ENCODE results near the gene CELF3.
"Not testable (repeated sequence)": the region's sequence is repeated elsewhere in the genome, so short reads cannot be mapped to it uniquely, and the experiment has no call there.

CELF3 gene

DNA sequence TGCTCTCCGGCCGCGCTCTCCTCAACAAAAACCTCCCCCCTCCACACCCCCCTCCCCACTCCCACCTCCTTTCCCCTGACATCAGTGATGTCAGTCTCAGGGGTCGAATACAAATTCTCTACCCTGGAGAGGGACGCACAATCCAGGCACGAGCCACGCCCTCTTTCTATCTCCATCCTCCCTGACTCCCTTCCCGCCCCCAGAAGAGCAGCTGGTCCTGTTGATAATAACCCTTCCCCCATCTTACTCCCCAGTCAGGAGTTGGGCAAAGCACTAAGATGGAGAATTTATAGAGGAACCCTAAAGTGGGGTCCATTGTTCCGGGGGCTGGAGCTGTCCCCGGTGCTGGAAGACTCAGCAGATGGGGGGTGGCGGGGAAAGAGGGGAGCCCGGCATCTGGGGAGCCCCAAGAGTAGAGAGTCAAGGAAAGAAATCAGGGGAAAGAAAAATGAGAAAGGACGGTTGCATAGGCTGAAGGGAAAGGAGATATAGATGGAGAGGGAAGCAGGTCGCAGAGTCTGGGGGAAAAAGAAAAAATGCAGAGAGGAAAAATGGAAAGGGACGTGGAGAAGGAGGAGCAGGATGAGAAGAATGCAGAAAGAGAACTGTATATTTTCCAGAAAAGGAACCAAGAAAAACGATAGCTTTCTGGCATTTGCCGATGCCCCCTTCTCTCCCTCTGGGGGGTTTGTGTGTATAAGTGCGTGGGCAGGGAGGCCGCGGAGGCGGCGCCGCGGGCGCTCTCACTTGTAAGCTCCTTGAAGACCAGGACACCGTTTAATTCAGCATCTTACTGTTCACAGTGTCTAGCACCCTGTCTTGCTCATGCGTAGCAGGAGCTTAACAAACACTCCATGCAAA, at the start of gene CELF3:
CELF3 (minus strand) TSS at position 33 of the 861 bp plus-strand sequence. CDS start 783 bp downstream, outside the sequence.
- DNase-seq = peak in 39 of 51 donors; percentile 9 to 84 (median 52)

DNA sequence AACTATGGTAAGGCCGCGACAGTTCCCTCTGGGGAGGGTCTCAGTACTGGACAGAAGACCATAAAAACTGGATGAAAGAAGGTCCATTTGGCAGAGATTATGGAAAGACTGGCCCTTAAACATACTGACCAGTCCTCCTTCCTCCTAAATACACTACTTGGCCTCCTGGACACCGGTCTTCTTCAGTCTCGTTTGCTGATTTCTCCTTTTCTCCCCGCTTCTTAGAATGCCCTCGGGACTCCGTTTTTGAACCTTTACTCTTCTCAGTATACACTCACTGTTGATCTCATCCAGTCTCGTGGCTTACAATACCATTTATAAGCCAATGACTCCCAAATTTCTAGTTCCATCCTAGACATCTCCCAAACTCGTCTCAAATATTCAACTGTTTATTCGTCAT, 47.4 kb upstream of the CELF3 start:
- peak in 1 of 51 donors; percentile 47 for DNase-seq

DNA sequence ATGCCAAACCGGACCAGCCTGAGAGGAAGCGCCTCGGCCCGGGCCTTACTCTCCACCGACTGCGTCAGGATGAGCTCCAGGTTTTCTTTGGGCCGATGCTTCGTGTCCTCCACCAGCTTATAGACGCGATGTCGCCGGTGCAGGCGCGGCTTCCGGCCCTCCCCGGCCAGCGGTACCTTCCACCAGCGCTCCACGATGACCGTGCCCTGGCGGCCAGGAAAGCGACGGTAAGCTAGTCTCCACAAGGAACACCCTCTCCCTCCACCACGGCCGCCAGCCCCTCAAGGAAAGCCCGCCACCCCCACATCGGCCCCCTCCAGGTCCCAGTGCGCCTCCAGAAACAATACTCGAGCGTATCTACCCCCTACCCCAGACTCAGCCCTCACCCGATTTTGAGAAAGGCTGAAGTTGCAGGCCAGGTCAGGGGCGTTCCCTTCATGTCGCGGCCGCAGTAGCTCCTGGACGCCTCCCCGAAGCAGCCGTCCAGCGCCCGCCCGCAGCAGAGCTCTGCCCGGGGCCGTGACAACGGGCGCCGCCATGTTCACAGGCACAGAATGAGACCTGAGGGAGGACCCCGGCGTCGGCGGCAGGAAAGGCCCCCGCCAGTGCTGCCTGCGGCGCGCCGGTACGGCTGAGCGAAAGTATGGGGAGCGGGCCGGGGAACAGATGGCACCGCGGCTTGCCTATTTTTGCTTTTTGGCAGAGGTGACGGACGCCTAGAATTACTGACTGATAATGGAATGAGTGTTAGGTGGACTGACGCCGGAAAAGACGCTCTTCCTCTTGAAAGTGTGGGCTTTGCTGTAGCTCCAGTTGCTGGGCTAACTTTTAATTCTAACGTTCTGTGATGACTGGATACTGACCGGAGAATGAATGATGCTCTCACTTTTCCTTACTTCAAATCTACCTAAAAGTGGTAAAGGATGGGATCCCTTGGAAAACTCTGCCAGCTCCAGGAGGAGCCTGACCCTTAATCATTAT, 46.6 kb upstream of the CELF3 start, which contains the start of gene MRPL9:
MRPL9 (minus strand) TSS at position 556 of the 981 bp plus-strand sequence; CDS start at position 539, 17 bp downstream.
- DNase-seq = peak; percentile 18 to 87 (median 73)

DNA sequence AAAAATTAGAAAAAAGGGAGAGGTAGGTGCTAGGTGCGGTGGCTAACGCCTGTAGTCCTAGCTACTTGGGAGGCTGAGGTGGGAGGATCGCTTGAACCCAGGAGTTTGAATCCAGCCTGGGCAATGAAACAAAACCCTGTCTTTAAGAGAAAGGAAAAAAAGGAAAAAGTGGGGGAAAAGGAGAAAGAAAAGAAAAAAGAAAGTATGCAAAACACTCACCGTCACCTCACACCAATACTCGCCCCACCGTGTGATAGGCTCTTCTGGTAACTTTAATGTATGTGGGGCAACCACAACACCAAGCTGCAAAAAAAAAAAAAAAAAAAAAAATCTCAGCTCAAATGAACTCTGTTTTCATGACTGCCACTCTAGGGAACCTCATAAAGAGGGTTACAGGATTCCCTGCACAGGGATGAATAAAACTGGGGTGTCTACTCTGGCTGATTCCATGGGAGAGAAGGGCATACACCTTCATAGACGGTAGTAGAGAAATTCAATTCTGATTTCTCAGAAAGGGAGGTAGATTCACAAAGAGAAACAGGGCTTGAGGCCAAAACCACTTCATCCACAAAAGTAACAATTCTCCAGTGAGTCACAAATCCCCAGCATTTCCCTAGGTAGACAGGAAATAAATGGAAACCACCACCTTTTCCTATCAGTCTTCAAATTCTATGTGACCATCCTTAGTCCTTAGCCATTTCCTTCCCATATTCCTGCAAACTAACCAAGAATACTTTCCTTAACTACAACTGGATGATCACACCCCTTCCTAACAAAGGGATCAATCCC, 44.2 kb upstream of the CELF3 start:
- no peak for DNase-seq

DNA sequence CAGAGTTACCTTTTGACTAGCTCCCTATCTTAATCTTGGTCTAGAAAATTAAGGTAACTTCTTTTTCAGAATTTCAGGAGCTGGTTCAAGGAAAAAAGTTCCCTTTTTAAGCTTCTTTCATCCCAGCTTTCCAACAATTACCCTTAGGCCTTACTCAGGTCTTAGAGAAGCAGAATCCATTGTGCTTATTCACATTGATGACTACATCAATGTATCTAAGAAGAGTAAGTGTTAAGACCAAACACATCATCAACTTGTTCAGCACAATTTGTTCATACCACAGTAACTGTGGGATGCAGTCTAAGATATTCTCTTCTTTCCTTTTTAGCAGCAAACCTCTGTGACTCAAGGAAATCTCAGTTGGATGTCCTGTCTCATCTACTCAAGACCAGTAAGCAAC, 42.6 kb upstream of the CELF3 start:
- DNase-seq = no peak

DNA sequence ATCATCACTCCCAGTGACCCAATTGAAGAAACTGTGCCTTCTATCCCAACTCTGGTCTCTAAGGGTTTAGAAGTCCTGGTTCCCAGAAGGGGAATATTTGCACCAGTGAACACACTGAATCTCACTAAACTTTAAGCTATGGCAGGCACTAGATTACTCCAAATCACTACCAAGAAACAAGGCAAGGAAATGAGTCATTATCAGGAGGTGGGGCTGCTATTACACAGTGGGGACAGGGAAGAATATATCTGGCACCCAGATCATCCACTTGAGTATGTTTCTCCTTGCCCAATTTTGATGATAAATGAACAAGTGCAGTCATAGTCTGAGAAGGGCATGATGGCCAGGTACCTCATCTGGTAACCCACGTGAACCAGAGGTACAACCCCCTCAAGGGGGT, 39.7 kb upstream of the CELF3 start:
- DNase-seq = no peak

DNA sequence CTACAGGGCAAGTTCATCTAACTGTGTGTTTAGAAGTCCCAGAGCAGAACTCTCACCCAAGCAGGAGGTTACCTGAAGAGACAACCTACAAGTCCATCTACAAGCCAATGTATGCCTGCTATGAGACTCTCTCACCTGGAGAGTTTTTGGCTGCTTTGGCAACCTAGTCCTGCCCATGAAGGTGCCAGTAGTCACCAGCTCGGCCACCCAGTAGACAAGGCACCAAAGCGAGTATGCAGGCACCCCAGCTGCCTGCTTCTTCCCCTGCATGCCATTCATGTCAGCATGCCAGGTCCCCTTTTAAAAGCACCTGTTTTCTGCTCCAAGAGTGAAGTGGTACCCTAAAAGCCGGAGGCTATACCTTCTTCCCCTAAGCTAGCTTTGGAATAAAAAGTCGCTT, 24.9 kb upstream of the CELF3 start:
- no peak for DNase-seq

DNA sequence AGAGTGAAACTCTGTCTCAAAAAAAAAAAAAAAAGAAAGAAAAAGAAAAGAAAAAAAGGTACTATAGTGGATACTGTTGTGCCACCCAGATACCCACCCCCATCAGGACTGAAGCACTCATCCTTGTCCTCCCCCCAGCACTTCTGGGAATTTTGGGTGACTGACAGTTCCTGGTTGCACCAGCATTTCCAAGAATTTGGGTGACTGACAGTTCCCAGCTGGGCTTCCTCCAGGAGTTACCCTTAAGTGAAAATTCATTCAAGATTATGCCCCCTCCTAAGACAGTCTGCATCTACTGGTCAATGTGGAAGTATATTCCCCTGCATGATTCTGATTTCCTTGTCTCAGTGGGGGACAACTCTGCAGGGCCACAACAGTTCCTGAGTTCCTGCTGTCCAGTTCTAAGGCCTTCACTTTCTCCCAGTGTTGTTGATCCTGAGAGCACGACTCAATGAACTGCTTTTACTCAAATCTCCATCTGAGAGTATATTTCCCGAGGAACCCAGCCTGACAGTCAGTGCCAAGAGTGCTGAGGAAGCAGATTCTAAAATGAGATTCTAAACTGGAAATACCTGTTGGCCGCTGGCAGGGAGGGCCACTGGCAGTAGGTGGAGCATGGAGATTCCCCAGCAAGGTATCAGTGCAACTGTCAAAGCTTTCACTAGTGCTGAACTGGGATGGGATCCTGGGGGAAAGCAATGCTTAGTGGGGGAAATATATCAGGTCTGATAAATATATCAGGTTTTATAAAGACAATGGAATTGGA, 23.2 kb upstream of the CELF3 start:
- DNase-seq = no peak

DNA sequence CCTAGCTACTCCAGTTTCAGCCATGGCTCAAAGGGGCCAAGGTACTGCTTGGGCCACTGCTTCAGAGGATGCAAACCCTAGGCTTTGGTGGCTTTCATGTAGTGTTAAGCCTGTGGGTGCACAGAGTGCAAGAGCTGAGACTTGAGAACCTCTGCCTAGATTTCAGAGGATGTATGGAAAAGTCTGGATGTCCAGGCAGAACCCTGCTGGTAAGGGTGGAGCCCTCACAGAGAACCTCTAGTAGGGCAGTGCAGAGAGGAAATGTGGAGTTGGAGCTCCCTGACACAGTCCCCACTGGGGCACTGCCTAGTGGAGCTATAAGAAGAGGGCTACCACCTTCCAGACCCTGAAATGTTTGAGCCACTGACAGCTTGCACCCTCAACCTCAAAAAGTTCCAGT, 20.9 kb upstream of the CELF3 start:
- no peak for DNase-seq

DNA sequence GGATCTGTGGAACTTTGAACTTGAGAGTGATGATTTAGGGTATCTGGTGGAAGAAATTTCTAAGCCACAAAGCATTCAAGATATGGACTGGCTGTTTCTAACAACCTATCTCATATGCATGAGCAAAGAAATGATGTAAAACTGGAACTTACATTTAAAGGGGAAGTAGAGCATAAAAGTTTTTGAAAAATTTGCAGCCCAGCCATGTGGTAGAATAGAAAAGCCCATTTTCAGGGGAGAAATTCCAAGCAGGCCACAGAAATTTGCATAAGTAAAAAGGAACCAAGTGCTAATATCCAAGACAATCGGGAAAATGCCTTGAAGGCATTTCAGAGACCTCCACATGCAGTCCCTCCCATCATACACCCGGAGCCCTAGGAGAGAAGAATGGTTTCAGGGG, 20.4 kb upstream of the CELF3 start:
- no peak for DNase-seq

DNA sequence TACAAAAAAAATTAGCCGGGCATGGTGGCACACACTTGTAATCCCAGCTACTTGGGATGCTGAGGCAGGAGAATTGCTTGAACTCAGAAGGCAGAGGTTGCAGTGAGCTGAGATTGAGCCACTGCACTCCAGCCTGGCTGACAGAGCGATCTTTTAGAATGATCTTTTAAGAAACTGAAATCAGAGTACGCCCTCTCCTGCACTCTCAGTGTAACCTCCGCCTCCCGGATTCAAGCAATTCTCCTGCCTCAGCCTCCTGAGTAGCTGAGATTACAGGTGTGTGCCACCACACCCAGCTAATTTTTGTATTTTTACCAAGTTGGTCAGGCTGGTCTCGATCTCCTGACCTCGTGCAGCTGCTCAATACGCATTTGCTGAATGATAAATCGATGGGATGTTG, 17.4 kb upstream of the CELF3 start:
- not testable (repeated sequence) for DNase-seq

DNA sequence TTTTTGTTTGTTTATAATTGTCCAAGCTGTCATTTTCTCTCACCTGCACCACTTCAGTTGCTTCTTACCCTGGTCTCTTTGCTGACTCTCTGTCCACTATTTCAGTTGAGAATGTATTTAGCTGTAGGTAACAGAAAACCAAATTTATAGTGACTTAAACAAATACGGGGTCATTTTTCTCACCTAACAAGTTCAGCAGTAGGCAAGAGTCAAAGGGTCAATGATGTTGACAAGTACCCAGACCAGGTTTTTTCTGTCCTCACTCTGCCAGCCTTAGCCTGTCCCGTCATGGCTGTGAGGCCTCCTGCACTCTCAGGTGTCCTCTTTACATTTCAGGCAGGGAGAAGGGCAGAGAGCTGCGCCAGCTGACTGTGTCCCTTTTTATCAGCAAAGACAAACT, 16.5 kb upstream of the CELF3 start:
- no peak for DNase-seq

DNA sequence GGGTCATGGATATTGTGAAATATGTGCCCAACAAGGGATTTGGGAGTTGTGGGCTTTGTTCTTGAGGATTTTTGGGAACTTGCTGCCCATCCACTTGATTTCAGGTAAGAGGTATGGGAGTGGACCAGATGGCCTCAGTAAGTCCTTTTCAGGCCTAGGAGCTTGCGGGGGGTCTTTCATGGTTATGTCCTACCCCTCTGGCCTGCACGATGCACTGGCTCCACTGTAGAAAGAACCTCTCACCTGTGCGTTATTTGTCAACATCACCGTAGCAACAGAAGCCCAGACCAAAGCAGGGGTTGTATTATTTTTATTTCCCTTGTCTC, 13.3 kb upstream of the CELF3 start:
- DNase-seq = no peak

DNA sequence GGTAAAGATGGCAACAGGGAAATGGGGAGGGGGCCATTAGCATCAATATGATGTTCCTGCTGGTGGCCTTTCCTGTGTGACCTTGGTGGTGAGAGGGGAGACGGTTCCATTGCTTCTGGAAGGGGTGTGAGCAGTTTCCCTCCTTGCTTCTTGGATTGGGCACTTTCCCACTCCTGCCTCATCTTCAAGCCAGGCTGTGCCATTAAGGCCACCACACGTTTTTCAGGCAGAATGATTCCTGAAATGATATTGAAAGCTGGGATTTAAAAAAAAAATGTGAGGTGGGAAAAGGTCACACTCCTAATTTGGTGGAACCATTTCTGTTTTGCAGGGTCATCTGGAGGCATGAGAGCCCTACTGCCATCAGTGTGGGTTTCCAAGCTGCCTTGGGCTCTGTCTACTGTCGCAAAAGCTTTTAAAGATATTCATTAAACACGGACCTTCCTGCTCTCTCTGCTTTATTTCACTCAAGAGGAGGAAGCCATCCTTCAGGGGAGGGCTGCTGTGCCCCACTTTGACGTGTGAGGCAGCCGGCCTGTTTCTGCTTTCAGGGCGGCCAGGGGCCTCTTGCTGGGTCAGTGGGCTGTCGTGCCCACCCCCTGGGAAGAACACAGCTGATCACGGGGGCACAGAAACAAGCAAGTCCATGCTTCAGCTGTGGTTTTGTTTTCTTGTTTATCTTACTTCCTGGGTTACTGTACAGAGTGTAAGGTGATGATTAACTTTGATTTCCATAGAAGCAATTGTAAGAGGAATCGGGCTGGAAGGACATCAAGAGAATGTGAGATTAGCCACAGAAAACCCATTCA, 12.8 kb upstream of the CELF3 start:
- DNase-seq = no peak

DNA sequence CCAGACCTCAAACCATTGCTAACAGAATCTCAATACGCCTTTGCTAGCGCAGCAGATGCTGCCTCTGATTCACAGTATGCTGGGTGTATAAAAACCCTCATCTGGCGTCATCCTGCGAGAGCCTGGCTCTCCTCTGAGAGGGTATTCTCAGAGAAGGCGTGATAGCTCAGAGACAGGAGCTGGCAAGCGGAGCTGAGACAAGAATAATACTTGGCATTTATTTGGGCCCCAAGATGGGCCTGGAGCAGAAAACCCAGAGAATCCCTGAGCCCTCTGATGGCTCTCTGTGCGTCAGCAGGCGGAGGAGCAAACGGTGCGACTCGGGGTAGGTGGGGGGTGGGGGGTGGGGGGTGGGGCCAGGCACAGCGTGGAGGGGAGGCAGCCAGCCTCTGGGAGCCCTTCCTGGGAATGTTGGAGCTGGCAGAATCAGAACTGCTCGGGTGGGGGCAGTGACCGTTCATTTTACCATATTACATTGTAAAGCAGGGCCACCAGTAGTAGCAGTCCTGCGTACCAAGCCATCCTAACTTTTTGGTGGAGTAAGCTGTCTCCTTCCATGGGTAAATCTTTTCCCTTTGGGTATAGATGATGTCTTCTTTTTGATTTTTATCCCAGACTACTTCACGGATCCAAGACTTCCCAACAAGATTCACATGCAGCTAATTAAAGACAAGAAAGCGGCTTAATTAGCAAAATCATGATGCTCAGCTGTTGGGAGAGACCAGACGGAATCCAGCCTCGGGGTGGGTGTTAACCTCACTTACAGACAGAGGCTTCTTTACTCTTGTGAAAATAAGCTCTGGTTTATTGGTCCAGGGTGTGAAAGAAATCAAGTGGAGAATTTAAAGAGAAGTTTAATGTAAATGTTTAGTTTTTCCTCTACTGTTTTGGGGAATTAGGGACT, 11.8 kb upstream of the CELF3 start:
- peak in 33 of 51 donors; percentile 13 to 87 (median 52) for DNase-seq

DNA sequence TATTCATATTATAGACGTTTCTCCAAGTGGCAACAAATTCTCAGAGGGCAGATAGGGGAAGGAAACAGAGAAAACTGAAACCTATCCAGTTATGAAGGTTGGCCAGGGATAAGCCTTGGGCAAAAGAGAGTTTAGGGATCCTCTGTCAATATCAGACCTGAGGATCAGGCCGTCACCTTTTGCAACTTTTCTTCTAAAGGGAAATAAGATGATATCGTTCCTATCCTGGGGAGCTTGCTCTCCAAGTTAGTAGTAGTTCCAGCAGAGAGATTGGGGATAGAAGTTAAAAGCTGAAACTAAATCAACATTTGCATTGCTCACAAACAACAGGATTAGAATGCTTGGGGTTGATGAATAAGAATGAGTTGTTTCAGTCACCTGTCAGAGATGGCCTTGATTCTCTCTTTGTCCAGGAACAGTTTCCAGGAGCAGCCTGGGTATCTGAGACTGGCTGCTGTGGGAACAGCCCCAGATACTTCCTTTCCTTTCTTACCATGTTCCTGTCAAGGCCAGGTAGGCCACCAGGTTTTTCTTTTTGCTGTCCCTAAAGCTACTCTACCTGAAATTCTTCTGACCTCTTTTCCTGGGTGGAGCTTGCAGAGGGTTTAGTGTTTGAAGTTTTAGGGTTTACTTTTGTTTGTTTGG, 7.2 kb upstream of the CELF3 start:
- DNase-seq = no peak

DNA sequence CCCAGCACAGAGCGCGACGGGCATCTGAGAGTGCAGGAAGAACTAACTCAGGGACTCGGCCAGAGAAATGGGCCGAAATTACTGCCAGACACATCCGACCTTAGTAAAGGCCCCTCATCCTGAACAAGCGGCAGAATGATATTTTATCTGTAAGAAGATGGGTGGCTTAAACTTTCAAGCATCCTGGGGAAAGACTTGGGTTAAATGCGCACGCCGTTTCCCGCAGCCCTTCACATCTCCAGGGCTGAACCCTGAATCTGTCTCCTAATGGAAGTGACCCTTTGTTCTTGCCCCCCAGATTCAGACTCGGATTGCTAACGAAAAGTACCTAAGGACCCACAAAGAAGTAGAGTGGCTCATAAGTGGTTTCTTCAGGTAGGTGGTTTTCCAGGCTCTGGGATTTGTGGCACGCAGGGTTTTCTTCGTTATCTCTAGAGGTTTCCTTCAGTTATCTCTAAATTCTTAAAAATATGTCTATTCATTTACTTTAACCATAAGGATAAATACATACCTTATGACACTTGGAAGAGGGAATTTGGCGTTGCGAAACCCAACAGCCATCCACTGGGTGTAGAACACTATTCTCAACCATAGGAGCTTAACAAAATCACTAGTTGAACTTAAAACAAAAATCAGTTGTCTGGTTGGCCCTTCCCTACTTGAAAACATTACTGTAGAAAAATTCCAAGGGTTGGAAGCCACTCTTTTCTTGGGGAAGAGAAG, 5.3 kb upstream of the CELF3 start:
- no peak for DNase-seq

Data from hypothalamus (tissue), 51 donors.